ENCODE measurements around the gene CATSPERE. TPM values are rescaled to one million over a fixed set of nuclear protein-coding genes. Genes with fewer than 3 reads are reported as not detected.
"Not testable (repeated sequence)": the region's sequence is repeated elsewhere in the genome, so short reads cannot be mapped to it uniquely, and the experiment has no call there.

Gene CATSPERE
- total RNA-seq, 1 donor from 2014 or later: 0.72 TPM

- DNase-seq (ENCODE audit: low spot score): no peak
These were observed 167.7 kb downstream of the CATSPERE start for GRCh38 chr1:244628789-244629188.

DNA sequence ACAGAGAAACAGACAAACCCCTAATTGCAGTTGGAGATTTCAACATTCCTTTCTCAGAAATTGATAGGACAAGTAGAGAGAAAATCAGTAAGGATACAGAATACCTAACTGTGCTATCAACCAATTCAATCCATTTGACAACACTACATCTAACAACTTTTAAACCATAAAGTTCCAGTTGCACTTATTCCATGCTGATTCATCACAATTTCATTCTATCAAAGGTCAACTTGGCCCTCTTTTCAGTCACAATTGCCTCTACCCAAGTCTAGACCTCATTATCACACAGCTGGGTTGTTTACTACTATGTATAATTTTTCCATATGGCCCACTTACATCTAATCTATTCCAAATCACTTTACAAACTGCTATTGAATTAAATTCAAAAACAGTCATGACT, 172.1 kb downstream of the CATSPERE start:
- no peak for DNase-seq (ENCODE audit: low spot score)

DNA sequence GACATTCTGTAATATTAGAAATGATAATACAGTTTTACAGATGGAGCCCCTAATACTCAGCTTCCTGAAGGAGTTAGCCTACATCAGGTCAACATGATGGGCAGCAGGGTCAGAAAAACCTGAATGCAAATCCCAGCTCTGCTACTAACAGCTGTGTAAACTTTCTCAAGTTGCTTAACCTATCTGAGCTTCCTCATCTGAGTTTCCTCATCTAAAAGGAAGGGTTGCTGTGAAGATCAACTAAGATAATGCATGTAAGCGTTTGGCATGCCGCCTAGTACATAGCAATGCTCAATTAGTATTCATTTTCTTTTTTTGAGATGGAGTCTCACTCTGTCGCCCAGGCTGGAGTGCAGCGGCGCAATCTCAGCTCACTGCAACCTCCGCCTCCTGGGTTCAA, 173.5 kb downstream of the CATSPERE start:
- DNase-seq (ENCODE audit: low spot score): no peak

DNA sequence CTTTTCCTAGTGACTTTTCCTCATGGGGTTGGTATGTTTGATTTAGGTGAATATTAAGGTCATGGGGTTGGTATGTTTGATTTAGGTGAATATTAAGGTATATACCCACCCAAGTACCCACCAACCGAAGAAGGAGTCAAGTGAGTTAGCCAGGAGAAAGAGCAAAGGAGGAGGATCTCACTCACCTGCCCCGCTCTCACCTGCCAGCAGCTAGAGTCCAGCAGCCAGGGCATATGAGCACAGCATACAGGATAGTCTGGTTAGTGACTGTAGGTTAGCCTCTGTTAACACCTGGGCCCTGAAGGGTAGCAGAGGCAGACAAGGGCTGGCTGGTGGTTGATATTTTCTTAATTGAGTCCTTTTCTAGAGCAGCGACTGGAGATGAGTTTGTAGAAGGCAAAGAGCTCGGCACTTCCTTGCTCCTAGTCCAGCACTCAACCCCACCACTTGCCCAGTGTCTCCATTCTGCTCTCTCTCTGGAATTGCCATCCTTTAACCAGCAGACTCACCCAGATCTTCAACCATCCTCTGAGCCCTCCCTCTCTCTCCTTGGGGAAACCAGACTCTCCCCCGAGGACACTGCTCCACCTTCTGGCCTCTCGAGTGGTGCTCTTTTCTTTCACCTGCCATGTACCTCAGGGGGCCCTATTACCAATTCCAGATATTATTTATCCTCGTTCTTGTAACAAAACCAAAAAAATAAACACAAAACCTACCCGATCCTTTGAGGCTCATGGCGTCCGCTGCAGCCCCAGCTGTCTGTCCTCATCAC, 175.6 kb downstream of the CATSPERE start:
- DNase-seq (ENCODE audit: low spot score): no peak

GRCh38 chr1:244639561-244639960, 178.5 kb downstream of the CATSPERE start:
- no peak for DNase-seq (ENCODE audit: low spot score)

GRCh38 chr1:244640917-244641316, 179.8 kb downstream of the CATSPERE start:
- DNase-seq (ENCODE audit: low spot score): no peak

GRCh38 chr1:244642526-244642925, 181.5 kb downstream of the CATSPERE start:
- no peak for DNase-seq (ENCODE audit: low spot score)

- no peak for DNase-seq (ENCODE audit: low spot score)
These were observed 181.9 kb downstream of the CATSPERE start for GRCh38 chr1:244642988-244643387.

DNA sequence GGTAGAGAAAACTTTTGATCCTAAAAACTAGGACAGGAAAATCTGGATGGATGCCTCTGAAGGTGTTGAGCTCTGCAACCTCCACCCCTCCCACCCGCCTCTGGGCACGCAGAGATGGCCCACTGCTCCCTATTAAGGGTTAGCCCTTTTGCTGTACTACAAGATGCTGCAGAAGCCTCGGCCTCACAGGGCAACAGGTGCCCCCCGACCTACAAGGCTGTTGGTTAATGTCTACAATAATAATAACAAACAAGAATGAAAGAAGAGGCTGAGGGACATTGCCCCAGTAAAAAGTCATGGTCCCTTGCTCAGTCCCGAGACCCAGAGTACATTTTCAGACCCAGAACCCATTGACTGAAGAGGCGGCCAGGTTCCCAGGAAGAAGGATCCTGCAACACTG, 184.3 kb downstream of the CATSPERE start:
- no peak for DNase-seq (ENCODE audit: low spot score)

GRCh38 chr1:244645890-244646289, 184.8 kb downstream of the CATSPERE start:
- DNase-seq (ENCODE audit: low spot score): no peak

DNA sequence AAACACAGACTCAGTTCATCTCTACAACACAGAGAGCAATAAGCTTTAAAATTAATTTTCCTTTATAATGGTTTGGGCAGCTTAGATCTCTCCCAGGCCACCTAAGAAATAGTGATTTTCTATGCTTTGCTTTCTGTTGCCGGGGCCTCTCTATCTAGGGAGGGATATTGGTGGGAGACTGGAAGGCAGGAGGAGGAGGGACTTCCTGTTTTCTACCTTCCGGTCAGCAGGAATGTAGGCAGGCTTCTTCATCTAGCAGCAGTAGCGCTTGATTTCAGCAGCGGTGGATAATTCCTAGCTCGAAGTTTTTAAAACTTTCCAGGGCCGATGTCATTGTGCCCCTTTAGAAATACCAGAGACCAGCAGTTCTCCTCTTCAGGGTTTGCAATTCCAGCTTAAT, 186.7 kb downstream of the CATSPERE start:
- no peak for DNase-seq (ENCODE audit: low spot score)

DNA sequence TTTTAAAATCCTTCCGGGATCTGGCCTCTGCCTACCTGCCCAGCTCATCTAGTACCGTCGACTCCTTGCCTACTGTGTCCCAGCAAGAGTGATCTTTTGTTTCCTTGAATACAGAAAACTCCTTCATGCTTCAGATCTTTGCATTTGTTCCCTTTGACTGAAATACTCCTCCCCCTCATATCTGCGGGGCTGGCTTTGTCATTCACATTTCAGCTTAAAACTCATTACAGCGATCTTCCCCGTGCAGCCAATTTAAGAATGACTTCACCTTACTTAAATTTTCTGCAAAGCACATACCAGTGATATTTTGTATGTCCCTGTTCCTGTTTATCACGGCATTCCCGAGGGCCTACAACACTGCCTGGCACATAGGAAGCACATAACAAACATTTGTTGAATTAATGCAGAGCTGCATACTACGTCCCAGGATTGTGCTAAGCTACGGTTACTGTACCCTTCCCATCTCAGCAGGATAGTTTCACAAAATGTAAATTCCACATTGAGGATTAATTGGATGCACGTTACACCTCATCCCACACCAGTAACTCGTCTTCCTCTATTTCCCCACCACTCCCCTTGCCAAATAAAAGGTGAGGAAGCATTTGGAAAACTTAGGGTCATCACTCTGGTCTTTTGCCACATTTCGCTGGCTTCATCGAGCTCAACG, 191.0 kb downstream of the CATSPERE start:
- no peak for DNase-seq (ENCODE audit: low spot score)

DNA sequence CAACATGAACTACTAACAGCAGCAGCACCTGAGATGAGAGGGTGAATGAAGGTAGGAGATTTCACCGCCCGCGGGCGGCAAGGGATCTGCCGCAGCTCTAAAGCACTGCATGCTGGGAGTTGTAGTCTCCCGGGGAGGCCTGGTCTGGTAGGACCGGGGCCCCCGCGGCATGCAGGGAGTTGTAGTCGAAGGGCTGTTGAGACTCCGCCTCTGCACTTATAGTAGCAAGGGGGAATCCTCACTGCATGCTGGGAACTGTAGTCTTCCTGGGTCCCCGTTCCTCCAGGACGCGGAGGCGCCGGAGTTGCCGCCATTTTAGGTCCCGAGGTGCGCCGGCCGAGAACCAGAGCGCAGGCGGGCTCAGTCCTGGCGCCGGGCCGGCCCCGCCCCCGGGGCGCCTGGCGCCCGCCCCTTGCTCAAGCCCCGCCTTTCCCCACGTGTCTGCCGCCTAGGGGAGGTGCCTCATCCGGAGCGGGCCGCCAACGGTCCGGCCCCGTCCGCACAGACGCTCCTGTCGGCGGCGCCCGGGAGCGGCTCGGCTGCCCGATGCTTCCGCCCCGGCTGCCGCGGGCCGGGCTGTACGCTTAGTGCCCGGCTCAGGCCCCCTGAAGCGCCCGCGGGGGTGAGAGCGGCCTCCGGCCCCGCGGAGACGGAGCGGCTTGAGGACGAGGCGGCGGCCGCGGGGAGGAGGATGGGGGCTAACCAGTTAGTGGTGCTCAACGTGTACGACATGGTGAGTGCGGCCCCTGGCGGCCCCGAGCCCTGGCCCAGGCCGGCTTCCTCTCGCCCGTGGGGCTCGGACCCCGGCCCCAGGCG, 191.8 kb downstream of the CATSPERE start, which contains the start of gene DESI2:
TSS of gene DESI2 (plus strand) at position 504 of the 816 bp plus-strand sequence. CDS start at position 692, 188 bp downstream.
- DNase-seq (ENCODE audit: low spot score): peak; percentile 99

DNA sequence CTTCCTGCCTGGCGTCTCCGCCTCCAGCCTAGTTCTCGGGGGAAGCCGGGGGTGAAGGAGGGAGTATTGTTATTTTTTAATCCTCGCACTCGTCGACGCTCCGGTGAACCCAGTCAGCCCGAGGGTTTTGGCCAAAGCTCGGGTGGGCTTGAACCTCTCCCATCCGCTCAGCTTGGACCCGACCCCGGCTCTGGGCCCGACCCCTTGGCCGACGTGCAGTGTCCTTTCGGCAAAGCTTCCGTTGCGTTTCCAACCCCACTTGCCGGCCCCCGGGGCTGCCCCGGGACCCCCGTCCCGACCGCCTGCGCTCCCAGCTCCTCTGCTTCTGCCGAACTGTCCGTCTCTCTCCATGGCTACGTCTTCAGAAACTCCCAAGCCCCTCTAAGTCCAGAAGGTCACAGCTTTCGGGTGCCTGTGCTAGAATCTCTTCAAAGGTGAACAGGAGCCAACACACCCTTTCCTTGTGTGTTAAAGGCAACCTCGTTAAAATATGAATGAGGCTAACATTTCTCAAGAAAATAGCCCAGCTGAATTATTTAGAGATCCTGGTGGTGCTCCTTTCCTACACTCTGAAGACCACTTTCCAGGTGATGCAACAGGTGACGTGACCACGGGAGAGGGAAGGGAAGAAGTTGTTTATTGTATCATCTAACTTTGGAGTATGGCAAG, 192.5 kb downstream of the CATSPERE start:
- DNase-seq (ENCODE audit: low spot score): no peak

DNA sequence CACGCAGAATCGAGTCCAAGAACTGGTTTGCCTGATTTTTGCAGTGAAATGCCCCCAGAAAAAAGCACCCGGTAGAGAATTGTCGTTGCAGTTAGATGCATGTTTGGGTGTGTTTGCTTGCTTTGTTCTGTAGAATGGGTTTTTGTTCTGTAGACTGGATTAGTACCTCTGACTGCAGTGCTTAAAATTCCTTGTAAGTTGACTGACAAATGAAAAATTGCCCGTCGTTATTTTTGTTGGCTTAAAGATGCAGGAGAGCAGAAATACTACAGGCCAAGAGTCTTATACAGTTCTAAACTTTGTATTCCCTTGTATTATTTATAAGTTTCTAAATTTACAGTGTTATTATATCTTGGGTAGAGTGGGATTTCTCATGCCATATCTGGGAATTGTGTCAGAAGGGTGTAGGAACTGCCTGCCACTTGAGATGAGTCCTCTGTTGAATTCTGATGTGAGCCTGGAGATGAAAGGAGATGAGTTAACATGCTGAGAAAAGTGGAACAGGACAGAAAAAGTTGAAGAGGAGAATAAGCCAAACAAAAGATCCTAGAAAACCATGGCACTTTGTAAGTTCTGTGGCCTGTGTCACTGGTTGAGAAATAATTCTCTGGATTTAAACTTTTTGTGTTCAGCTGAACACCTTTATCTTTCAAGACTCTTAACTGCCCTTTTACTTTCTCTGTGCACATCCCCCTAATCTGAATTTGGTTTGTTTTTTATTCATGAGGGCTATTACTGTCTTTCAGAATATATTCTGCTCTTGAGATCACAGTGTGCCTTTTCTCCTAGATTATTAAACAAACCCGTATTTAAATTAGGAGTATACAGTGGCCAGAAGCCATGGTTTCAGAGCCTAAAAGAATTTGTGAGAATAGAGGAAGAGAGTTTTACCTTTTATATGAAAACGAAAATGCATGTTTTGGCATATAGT, 193.3 kb downstream of the CATSPERE start:
- no peak for DNase-seq (ENCODE audit: low spot score)

DNA sequence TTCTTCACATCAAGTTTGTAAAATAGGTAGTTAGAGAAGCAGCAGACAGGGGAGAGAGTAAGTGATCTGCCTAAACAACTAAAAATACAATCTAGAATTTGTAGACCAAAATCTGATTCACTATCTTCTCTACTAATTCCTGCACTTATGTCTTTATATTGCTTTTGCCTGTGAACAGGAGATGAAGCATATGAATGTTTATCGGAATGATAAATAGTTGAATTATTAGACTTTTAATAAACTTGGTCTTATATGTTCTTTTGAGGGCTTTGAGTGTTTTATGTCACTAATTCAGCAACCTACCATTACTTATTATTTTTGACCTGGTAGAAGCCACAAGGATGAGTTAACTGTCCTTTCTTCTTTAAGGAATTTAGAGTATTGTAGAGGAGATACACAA, 194.1 kb downstream of the CATSPERE start:
- no peak for DNase-seq (ENCODE audit: low spot score)

DNA sequence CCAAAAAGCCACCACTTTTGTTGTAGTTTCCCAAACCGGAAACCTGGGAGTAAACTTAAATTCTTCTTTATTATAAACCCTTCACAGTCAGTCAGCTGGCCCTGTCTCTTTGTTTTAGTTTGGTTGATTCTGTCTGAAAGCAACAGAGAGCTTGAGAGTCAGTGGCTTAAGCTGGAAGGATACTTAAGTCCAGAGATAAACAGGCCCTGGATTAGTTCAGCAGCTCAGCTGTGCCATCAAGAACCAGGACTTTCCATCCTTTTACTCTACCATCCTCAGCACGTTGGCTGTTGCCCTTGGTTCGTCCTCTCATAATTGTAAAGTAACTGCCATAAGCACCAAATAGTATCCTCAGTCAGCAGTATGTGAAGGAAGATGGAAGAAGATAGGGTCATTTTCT, 196.3 kb downstream of the CATSPERE start:
- no peak for DNase-seq (ENCODE audit: low spot score)

- no peak for DNase-seq (ENCODE audit: low spot score)
These were observed 198.6 kb downstream of the CATSPERE start for GRCh38 chr1:244659694-244660093.

- DNase-seq (ENCODE audit: low spot score): no peak
These were observed 199.5 kb downstream of the CATSPERE start for GRCh38 chr1:244660595-244660994.

GRCh38 chr1:244661569-244662312, 200.7 kb downstream of the CATSPERE start:
- DNase-seq (ENCODE audit: low spot score): not testable (repeated sequence)
